ENCODE results near the gene ALOX12B.

ALOX12B gene

DNA sequence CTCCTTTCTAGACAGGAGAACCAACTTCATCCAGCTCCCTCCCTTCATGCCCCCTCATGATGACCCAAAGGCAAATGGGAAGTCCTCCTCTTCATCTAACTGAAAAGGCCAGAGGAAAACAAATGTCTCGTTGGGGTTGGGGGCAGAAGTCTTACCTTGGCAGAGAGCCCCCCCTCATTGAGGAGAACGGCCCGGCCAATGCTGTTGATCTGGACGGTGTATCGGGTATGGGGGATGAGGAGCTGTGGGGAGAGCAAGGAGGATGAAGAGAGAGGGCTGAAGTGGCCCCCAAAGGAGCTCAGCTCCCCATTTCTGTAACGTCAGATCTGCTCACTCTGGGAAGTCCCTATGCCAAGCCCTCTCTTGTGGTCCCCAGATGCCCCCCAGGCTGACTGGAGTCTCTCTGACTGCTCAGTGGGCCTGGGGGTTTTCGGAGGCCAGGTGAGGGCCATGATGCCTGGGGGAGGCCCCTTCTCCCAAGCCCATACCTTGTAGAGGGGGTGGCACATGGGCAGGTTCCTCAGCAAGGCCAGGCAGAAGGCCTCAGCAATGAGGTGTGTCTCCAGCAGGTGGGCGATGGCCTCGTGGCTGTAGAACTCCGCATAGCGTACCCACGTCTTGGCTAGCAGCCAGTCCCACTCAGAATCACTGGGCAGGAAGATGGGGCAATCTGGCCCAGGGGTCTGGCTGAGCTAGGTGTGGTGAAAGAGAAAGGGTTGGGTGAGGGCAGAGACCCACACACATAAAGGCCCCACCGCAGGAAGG lies 10.8 kb downstream of the ALOX12B start:
- Histone ChIP-seq H3K27ac (no peak overlapping the region), H3K27me3 (peaks cover 57% of the 10 kb centered on the region), H3K9ac (no peak overlapping the region), H3K9me3 (no peaks in the 10 kb centered on the region; the same call in 1 of the 2 replicates), H3K4me2 (no peak overlapping the region), H3K4me3 (no peak overlapping the region), H4K20me1 (peaks cover 11% of the 10 kb centered on the region; the same call in 1 of the 2 replicates), H3K36me3 (no peaks in the 10 kb centered on the region), H3K4me1 (peaks cover 17% of the 10 kb centered on the region)
- TF ChIP-seq Cebpa-rat (IDR thresholded peaks at IDR 0.05) = no peak

DNA sequence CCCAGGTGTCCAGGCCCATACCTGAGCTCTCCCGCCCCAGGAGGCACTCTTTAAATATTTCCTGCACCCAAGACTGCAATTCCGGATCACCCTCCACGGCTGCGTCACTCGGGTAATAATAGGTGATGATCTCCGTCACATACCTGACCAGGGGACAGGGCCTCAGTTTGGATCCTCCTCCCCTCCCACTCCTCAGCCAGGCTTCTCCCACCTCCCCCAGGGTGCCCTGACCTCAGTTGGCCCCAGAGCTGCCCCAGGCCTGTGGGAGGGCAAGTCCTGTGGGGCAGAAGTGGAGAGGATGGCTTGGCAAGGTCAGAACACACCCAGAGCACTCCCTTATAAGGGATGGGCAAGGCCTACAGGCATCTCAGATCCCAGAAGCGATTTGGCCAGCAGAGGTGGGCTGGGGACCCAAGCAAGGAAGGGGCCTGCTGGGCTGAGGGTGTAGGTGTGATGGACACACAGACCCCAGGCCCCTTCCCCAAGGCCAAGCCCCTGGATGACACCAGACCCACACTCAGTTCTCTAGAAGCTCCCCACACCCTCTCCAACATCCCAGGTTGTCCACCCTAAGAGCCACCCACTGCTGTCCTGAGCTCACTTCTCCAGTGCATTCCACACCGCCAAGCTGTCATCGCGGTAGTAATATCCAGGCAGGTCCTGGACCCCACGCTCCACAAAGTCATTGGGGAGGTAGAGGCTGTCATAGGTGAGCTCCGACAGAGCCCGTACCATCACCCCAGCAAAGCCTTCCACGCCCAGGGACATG lies 11.8 kb downstream of the ALOX12B start:
- Histone ChIP-seq H3K27me3 (peaks cover 66% of the 10 kb centered on the region), H3K36me3 (no peaks in the 10 kb centered on the region)

DNA sequence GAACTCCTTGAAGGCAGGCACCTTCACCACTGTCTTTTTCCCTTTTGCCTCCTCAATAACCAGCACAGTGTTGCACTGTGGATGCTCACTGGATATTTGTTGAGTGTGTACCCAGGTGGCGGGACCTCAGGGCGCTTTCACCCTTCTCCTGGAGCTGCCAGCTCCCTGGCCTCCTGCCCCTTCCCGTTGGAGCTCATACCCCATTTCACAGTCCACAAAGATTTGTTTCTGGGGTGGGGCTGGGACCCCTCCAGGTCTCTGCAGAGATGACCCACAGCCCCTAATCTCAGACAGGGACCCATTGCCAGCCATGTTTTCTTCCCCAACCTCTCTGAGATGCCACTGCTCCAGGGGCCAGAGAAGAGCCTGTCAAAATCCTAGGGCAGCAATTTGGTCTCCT lies 12.4 kb downstream of the ALOX12B start:
- Histone ChIP-seq H4K20me1 (peaks cover 16% of the 10 kb centered on the region; the same call in 1 of the 2 replicates), H3K9me3 (no peaks in the 10 kb centered on the region; the same call in 1 of the 2 replicates), H3K9ac (no peak overlapping the region), H3K4me1 (peaks cover 17% of the 10 kb centered on the region), H3K36me3 (no peaks in the 10 kb centered on the region), H3K27ac (no peak overlapping the region), H3K27me3 (peaks cover 73% of the 10 kb centered on the region), H3K4me3 (no peak overlapping the region), H3K4me2 (no peak overlapping the region)
- no peak for TF ChIP-seq Cebpa-rat (IDR thresholded peaks at IDR 0.05)

More for the DNA sequence above, 11.8 kb downstream of the ALOX12B start:
- peaks cover 17% of the 10 kb centered on the region for H3K4me1 ChIP-seq
- H3K9ac ChIP-seq = no peak overlapping the region
- no peak overlapping the region for H3K27ac ChIP-seq
- no peaks in the 10 kb centered on the region; the same call in 1 of the 2 replicates for H3K9me3 ChIP-seq
- H3K4me3 ChIP-seq = no peak overlapping the region
- H4K20me1 ChIP-seq = peaks cover 16% of the 10 kb centered on the region; the same call in 1 of the 2 replicates
- H3K4me2 ChIP-seq = no peak overlapping the region
- no peak for TF ChIP-seq Cebpa-rat (IDR thresholded peaks at IDR 0.05)

DNA sequence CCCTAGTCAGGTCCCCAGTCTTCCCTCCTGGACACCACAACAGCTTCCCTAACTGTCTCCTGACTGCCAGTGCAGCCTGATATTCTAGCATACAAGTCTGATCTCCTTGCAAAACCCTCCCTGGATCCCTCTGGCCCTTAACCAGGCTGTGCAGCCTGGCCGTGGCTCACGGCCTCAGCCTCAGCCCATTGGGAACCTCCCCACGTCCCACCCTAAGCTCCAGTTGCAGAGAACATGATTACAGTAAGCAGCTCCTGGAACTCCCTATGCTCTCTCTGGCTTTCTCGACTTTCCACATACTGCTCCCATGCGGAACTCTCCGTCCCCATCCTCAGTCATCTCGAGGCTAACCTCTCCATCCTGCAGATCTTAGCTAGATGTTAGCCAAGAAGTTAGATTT lies 13.0 kb downstream of the ALOX12B start:
- Histone ChIP-seq H3K9me3 (no peaks in the 10 kb centered on the region; the same call in 1 of the 2 replicates), H3K9ac (no peak overlapping the region), H3K4me2 (no peak overlapping the region), H4K20me1 (peaks cover 16% of the 10 kb centered on the region; the same call in 1 of the 2 replicates), H3K27ac (no peak overlapping the region), H3K4me1 (peaks cover 15% of the 10 kb centered on the region), H3K27me3 (peaks cover 69% of the 10 kb centered on the region), H3K36me3 (no peaks in the 10 kb centered on the region), H3K4me3 (no peak overlapping the region)
- no peak for TF ChIP-seq Cebpa-rat (IDR thresholded peaks at IDR 0.05)

DNA sequence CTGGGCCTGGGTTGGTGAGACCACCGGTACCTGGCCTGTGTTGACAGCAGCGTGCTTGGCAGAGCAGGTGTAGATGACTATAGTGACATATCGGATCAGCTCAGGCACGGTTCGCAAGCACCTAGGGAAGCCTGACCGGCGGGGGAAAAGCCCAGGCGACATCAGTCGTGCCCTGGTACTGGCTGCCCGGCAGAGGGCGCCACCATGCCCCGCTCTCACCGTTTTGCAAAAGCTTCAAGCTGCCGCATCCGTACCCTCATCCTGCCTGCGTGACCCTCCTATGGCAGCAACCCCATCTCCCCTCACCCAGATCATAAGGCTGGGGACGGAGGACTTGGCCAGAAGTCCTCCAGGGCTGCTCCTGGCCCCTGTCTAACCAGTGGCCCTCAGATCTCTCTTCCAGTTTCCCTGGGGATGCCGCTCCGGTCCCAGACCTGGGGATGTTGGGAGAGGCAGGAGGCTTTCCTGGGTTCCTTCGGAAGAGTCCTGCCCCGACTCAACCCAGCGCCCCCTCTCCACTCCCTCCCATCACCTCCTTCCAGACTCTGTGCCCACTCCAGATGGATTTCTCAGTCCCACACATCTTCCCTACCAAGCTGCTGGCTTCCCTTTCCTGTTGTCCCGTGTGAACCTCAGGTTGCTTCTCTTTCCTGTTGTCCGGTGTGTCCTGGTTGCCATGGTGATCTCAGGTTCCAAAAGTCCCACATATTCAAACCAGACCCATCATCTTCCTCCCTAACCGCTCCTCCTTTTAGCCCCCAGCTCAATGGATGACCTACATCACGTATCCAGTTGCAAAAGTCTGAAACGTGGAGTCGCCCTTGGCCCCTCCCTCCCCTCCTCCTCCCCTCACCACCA lies 13.7 kb downstream of the ALOX12B start:
- Histone ChIP-seq H4K20me1 (peaks cover 16% of the 10 kb centered on the region; the same call in 1 of the 2 replicates), H3K4me2 (peak overlapping the region; percentile 29), H3K9ac (no peak overlapping the region)

DNA sequence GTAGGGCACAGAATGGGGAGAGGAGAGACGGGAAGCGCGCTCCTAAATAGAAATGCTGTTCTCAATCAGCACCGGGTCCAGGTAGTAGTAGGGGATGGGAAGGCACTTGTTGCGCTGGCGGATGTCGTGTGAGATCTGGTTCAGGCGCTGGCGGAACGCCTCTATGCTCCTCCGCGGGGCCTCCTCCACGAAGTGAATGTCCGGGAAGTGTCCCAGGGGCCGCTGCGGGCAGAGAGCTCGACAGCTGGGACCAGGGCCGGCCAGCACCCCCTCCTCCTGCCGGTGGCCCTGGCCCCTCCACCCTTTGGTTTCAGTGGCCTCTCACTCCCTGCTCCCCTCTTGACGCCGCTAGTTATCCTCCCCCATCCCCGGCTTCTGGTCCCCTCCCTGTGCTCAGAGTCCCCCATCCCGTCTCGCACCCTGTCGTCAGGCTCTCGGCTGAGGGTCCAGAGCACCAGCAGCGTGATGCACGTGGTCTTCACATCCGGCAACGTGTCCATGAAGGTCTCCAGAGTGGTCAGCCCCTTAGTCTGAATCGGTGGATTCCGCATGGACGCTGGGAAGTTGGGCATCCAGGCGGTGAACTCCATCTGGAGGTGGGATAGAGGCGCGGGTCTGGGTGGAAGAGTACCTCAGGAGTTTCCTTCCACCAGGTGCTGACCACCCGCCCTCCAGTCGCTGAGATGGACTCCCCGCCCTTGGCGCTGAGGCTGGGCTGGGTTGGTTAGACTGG lies 14.6 kb downstream of the ALOX12B start:
- Histone ChIP-seq H3K4me1 (peaks cover 11% of the 10 kb centered on the region), H3K36me3 (no peaks in the 10 kb centered on the region), H3K27ac (no peak overlapping the region), H3K9ac (no peak overlapping the region), H3K9me3 (no peaks in the 10 kb centered on the region), H4K20me1 (peaks cover 16% of the 10 kb centered on the region; the same call in 1 of the 2 replicates), H3K4me2 (peak overlapping the region; percentile 51), H3K27me3 (peaks cover 56% of the 10 kb centered on the region), H3K4me3 (no peak overlapping the region)
- no peak for TF ChIP-seq Cebpa-rat (IDR thresholded peaks at IDR 0.05)

More for the DNA sequence above, 13.7 kb downstream of the ALOX12B start:
- Histone ChIP-seq H3K4me3 (no peak overlapping the region), H3K9me3 (no peaks in the 10 kb centered on the region), H3K36me3 (no peaks in the 10 kb centered on the region), H3K4me1 (peaks cover 11% of the 10 kb centered on the region), H3K27me3 (peaks cover 62% of the 10 kb centered on the region), H3K27ac (no peak overlapping the region)
- no peak for TF ChIP-seq Cebpa-rat (IDR thresholded peaks at IDR 0.05)

DNA sequence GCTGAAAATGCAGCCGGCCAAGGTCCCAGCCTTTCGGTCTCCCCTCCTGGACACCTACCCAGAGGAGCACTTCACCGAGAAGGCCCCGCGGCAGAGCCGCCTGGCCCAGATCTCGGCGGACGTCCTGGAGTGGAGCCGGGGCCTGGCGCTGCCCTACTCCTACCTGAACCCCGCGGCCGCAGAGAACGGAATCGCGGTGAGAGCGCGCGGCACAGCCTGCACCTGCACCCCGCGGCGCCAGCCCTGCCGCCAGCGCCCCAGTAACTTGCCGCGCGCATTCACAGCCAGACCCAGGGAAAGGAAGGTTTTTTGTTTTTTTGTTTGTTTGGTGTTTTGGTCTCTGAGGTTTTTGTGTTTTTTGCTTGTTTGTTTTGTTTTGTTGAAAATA lies 15.2 kb downstream of the ALOX12B start:
- no peak overlapping the region for H3K4me3 ChIP-seq
- no peaks in the 10 kb centered on the region for H3K9me3 ChIP-seq
- H3K27ac ChIP-seq = no peak overlapping the region
- no peak overlapping the region for H3K9ac ChIP-seq
- 0 out of 2 replicates have a peak overlapping the region, but pooled peaks have one; percentile 51 for H3K4me2 ChIP-seq
- H3K27me3 ChIP-seq = peaks cover 56% of the 10 kb centered on the region
- H3K36me3 ChIP-seq = no peaks in the 10 kb centered on the region
- TF ChIP-seq Cebpa-rat (IDR thresholded peaks at IDR 0.05) = no peak
- H3K4me1 ChIP-seq = peaks cover 11% of the 10 kb centered on the region
- peaks cover 16% of the 10 kb centered on the region; the same call in 1 of the 2 replicates for H4K20me1 ChIP-seq

DNA sequence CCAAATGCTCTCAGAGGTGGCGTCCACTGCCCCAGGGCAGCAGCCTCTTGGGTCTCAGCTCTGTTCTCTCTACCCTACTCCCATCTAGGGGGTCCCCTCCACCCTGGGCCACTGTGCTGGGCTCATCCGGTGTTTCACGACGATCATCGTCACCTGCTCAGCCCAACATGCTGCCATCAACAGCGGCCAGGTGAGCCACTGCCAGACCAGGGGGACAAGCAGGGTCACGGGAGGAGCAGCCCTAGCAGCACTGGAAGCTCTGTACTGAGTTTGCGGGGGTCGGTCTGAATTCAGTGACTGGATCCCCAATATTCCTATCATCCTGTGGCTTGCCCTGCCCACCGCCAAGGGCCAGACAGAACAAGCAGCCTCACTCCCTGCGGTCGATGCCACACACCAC lies 16.0 kb downstream of the ALOX12B start:
- Histone ChIP-seq H3K9ac (no peak overlapping the region), H3K9me3 (no peaks in the 10 kb centered on the region), H3K4me2 (no peak overlapping the region), H3K27me3 (peaks cover 57% of the 10 kb centered on the region), H4K20me1 (peaks cover 16% of the 10 kb centered on the region; the same call in 1 of the 2 replicates), H3K4me3 (no peak overlapping the region), H3K4me1 (peaks cover 11% of the 10 kb centered on the region), H3K36me3 (no peaks in the 10 kb centered on the region), H3K27ac (no peak overlapping the region)
- TF ChIP-seq Cebpa-rat (IDR thresholded peaks at IDR 0.05) = no peak

DNA sequence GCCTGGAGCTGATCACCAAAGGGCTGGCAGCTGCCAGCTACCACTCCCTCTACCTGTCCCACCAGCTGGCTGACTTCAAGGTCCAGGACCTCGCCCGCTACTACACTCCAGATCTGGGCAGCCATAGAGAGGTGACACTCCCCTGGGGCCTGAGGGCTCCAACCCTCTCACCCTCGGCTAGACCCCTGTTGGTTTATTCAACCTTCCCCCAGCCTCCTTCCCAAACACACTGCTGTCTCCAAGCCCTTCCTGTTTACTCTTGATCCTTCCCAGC lies 18.0 kb downstream of the ALOX12B start:
- Histone ChIP-seq H3K27ac (no peak overlapping the region), H3K9me3 (no peaks in the 10 kb centered on the region), H3K4me2 (no peak overlapping the region), H3K4me3 (no peak overlapping the region), H3K27me3 (peaks cover 63% of the 10 kb centered on the region), H4K20me1 (peaks cover 16% of the 10 kb centered on the region; the same call in 1 of the 2 replicates), H3K4me1 (peaks cover 11% of the 10 kb centered on the region), H3K9ac (no peak overlapping the region), H3K36me3 (no peaks in the 10 kb centered on the region)
- TF ChIP-seq Cebpa-rat (IDR thresholded peaks at IDR 0.05) = no peak
